OCI-LY3 (cell line): Measurements from ENCODE around the gene ECSIT.

Experiments
- H2AFZ ChIP-seq: fragments of 200-600, 300-600 bp; shearing (Covaris generic); 2 replicates; pipeline ENCODE4 v1.6.0; 2014; ENCODE audit warnings: antibody characterized with exemption, low read depth, low read length
- H3K27ac ChIP-seq: fragments of 200-600, 300-600 bp; sonication (generic); 2 replicates; pipeline ENCODE4 v1.5.1; 2014; ENCODE audit warnings: mild to moderate bottlenecking, low read length, moderate library complexity, mixed read lengths
- H3K27me3 ChIP-seq: fragments of 200-600, 300-600 bp; sonication (generic); 2 replicates; pipeline ENCODE4 v1.6.1; 2014; ENCODE audit warnings: low read depth, low read length, mixed read lengths
- H3K36me3 ChIP-seq: fragments of 200-600, 300-600 bp; sonication (generic); replicated peaks from 2 replicates; pipeline ENCODE3; 2014; ENCODE audit warnings: low read depth, low read length, mixed read lengths
- H3K4me1 ChIP-seq: fragments of 300-600, 200-600 bp; sonication (generic); 2 replicates; pipeline ENCODE4 v1.6.1; 2014; ENCODE audit warnings: low read length, mixed read lengths
- H3K4me2 ChIP-seq: fragments of 200-600, 300-600 bp; sonication (generic); 2 replicates; pipeline ENCODE4 v1.6.1; 2014; ENCODE audit warnings: low read length, mixed read lengths
- H3K4me3 ChIP-seq: fragments of 300-600, 200-600 bp; sonication (generic); 2 replicates; pipeline ENCODE4 v1.5.1; 2014; ENCODE audit warnings: antibody characterized with exemption, mild to moderate bottlenecking, low read length, moderate library complexity
- H3K79me2 ChIP-seq: fragments of 300-600, 200-600 bp; shearing (Covaris generic); 2 replicates; pipeline ENCODE4 v1.6.1; 2014; ENCODE audit warnings: mild to moderate bottlenecking, low read length, mixed read lengths
- H3K9ac ChIP-seq: fragments of 300-600, 200-600 bp; shearing (Covaris generic); 2 replicates; pipeline ENCODE4 v1.6.0; 2014; ENCODE audit warnings: mild to moderate bottlenecking, low read length, moderate library complexity
- H3K9me3 ChIP-seq: fragments of 200-600, 300-600 bp; shearing (Covaris generic); 2 replicates; pipeline ENCODE4 v1.6.1; 2014; ENCODE audit warnings: low read length, mixed read lengths; ENCODE audit not compliant: insufficient read depth
- H4K20me1 ChIP-seq: fragments of 200-600, 300-600 bp; sonication (generic); 2 replicates; pipeline ENCODE4 v1.6.1; 2016; ENCODE audit warnings: low read length, mixed read lengths; ENCODE audit not compliant: insufficient read depth
- CTCF ChIP-seq: fragments of 200-600, 300-600 bp; sonication (generic); IDR thresholded peaks from 2 replicates; pipeline ENCODE4 v1.5.1; 2014; ENCODE audit warnings: antibody characterized with exemption, low read length, low read depth
- EZH2phosphoT487 ChIP-seq: fragments of 200-600 bp; shearing (Covaris generic); IDR thresholded peaks from 2 replicates; pipeline ENCODE4 v1.6.1; 2018; ENCODE audit warnings: antibody characterized with exemption, mixed run types, low read depth

Gene ECSIT

GRCh38 chr19:11457115-11457514, 71.8 kb downstream of the ECSIT start:
- no peak overlapping the region for H2AFZ ChIP-seq
- no peaks in the 10 kb centered on the region for H4K20me1 ChIP-seq
- peaks cover 7% of the 10 kb centered on the region for H3K4me1 ChIP-seq
- no peak for TF ChIP-seq CTCF
- TF ChIP-seq EZH2phosphoT487, result no peak
- H3K27ac ChIP-seq, result no peak overlapping the region
- no peak overlapping the region for H3K4me3 ChIP-seq
- H3K79me2 ChIP-seq, result peaks cover 26% of the 10 kb centered on the region
- no peak overlapping the region for H3K9ac ChIP-seq
- no peaks in the 10 kb centered on the region for H3K36me3 ChIP-seq
- no peaks in the 10 kb centered on the region for H3K27me3 ChIP-seq
- no peaks in the 10 kb centered on the region for H3K9me3 ChIP-seq
- no peak overlapping the region for H3K4me2 ChIP-seq

- Histone ChIP-seq H3K79me2 (peaks cover 26% of the 10 kb centered on the region), H3K4me3 (no peak overlapping the region), H2AFZ (no peak overlapping the region), H3K9ac (no peak overlapping the region), H3K9me3 (no peaks in the 10 kb centered on the region), H3K27me3 (no peaks in the 10 kb centered on the region), H3K4me2 (no peak overlapping the region), H3K36me3 (no peaks in the 10 kb centered on the region), H3K4me1 (peaks cover 11% of the 10 kb centered on the region), H3K27ac (no peak overlapping the region), H4K20me1 (no peaks in the 10 kb centered on the region)
- TF ChIP-seq EZH2phosphoT487 (no peak), CTCF (no peak)
These were observed 72.3 kb downstream of the ECSIT start for GRCh38 chr19:11456659-11457058.
